Germinal center (tissue), 1 donor: ENCODE measurements around the gene UGT1A7.

ENCODE experiments used
- DNase-seq: peaks from one replicate; pipeline ENCODE4 v3.0.0; 2012; ENCODE audit warnings: mixed read lengths, low spot score

The UGT1A7 gene

DNA sequence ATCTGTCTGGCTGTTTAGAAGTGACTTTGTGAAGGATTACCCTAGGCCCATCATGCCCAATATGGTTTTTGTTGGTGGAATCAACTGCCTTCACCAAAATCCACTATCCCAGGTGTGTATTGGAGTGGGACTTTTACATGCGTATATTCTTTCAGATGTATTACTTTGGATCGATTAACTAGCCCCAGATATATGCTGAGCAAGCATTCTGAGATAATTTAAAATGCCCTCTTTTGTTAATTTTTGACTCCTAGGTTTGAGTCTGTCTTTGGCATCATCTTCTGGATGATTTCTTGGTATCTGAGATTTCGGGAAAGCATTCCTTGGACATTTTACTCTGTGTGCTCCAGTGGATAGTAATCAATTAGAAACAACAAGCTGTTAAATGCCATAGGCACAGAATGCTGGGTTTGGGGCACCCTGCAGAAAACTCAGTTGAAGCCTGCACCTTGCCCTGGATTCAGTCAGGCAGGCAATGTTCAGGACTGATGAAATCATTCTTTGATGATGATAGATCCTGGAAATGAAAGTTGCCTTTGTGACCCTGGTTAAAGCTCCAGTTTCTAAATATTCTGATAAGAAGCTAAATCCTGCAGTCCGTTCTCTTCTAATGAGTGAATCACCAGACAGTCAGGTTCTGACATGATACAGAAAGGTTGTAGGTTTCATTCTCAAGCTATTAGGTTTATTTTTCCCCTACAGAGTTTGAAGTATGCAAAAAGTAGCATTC lies 79.5 kb downstream of the UGT1A7 start:
- no peak for DNase-seq

DNA sequence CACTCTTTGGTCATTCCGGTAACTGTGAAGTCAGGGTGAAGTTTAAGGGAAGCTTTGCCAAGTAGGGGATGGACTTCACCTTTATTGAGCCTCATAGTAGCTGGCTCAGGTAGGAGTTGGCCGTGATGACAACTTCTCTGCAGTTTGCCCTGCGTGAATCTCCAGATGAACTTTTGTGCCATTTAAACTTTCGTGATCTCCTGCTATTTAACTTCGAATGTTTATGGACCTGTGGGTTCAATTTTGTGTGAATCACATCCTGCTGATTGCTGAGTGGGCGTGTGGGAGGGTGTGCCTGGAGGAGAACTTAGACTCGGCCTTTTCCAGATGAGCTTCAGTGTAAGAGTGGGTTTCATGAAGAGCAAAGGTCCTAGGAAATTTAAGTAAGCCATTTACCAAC lies 82.6 kb downstream of the UGT1A7 start:
- DNase-seq = no peak

DNA sequence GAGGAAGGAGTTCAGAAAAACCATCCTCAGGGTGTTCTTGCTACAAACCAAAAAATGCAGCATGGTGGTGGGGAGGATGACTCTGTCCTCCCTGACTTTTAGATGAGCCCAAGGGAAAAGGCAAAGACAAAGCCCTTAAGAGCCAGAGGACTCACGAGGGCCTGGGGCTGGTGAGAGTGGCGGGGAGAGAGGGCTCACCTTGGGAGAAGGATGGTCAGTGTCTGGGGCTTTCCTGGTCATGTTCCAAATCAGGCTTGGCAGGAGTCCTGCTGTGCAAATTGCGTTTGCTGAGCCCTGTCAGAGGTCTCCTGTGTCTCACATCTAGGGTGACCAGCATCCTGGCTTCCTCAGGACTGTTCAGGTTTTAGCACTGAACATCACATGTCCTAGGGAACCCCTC lies 83.1 kb downstream of the UGT1A7 start:
- no peak for DNase-seq

DNA sequence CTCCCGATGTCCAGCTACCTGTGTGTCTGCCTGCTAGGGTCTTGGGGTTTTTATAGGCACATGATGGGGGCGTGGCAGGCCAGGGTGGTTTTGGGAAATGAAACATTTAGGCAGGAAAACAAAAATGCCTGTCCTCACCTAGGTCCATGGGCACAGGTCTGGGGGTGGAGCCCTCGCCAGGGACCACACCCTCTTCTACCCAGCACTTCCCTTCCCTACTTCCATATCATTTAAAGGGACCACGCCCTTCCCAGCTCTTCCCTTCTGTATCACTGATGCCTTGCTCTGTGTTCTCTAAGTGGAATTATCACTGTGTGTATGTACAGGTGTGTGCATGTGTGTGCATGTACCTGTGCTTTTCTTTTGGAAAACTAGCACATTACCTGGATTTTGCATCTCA lies 84.7 kb downstream of the UGT1A7 start:
- DNase-seq = no peak

DNA sequence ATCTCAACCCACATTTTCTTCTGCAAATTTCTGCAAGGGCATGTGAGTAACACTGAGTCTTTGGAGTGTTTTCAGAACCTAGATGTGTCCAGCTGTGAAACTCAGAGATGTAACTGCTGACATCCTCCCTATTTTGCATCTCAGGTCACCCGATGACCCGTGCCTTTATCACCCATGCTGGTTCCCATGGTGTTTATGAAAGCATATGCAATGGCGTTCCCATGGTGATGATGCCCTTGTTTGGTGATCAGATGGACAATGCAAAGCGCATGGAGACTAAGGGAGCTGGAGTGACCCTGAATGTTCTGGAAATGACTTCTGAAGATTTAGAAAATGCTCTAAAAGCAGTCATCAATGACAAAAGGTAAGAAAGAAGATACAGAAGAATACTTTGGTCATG lies 86.4 kb downstream of the UGT1A7 start:
- no peak for DNase-seq

DNA sequence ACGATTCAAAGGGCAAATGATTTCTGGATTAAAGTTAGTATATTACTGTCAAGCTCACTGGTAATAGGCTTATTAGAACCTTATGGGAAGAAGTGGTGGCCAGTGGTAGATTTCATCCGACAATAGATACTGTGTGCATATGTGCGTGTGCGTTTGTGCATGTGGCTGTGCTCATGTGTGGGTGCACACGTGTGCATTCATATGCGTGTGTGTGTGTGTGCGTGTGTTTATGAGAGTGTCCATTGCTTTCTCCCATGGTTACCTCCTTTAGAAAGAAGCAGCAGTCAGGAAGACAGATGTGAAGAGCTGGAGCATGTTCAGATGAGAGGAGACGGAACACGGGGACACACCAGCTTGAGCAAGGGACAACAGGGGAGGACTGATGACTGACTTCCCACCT lies 87.6 kb downstream of the UGT1A7 start:
- no peak for DNase-seq

DNA sequence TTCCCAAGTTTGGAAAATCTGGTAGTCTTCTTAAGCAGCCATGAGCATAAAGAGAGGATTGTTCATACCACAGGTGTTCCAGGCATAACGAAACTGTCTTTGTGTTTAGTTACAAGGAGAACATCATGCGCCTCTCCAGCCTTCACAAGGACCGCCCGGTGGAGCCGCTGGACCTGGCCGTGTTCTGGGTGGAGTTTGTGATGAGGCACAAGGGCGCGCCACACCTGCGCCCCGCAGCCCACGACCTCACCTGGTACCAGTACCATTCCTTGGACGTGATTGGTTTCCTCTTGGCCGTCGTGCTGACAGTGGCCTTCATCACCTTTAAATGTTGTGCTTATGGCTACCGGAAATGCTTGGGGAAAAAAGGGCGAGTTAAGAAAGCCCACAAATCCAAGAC lies 90.5 kb downstream of the UGT1A7 start:
- DNase-seq = no peak

DNA sequence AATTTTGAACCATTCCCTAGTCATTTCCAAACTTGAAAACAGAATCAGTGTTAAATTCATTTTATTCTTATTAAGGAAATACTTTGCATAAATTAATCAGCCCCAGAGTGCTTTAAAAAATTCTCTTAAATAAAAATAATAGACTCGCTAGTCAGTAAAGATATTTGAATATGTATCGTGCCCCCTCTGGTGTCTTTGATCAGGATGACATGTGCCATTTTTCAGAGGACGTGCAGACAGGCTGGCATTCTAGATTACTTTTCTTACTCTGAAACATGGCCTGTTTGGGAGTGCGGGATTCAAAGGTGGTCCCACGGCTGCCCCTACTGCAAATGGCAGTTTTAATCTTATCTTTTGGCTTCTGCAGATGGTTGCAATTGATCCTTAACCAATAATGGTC lies 90.9 kb downstream of the UGT1A7 start:
- no peak for DNase-seq

DNA sequence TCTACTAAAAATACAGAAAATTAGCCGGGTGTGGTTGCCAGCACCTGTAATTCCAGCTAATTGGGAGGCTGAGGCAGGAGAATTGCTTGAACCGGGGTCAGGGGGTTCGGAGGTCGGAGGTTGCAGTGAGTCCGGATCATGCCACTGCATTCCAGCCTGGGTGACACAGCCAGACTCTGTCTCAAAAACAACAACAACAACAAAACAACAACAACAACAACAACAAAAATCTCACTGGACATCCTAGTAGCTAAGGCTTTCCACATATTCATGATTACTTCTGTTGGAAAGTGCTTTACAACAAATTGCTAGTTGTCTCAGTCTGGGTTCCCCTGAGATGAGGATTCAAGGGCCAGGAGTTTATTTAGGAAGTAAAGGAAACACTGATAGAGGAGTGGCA lies 92.2 kb downstream of the UGT1A7 start:
- no peak for DNase-seq

DNA sequence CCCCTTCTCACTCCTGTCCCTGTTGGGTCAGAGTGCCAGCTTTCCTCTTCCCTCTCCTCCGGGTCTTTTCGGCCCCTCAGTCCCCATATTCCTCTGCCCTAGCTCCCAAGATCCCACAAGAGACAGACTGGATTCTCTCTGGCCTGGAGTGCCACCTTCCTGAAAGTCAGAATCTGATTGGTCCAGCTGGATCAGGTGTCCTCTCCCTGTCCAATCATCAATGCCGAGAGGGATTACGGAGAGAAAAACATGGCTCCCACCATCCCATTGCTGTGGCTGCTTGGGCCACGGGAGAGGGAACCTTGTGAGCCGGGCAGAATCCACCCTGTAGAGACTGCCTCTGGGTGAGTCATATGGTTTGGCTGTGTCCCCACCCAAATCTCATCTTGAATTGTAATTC lies 93.7 kb downstream of the UGT1A7 start:
- DNase-seq = no peak

DNA sequence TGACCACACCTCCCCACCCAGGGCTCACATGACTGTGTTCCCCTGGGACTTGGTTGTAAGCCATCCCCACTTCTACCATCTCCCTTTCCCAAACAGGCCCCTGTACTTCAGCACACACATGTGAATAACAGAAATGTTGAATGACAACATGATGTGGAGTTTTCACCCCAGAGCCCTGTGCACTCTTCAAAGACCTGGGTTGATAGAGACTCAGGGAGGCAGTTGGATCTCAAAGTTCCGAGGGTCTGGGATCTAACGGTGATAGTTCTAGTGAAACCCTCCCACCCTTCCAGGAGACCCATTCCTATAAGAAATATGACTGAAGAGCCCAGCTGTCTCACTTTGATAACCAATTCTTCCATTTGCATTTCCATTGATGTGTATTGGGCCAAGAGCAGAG lies 96.3 kb downstream of the UGT1A7 start, which contains the start of gene MROH2A:
Gene MROH2A, plus strand, starts transcription at position 301 of the 400 bp plus-strand sequence. CDS start 1,029 bp downstream, outside the sequence.
- no peak for DNase-seq

DNA sequence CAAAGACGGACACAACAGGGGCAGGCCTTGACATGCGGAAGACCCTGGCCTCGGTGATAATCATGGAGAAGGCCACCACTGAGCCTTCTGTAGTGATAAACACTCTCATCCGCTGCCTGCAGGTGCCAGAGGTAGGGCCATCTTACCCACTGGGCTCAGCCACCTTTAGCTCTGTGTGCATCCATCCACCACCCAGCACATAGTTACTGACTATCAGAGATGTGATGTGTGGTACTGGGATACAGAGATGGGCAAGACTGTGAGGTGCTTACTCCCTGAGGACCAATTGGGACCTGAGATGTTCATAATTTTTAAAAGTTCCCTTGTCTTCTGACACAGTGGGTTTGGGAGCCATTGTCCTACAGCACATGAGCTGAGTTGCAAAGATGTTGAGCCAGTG lies 98.0 kb downstream of the UGT1A7 start:
- DNase-seq = no peak

DNA sequence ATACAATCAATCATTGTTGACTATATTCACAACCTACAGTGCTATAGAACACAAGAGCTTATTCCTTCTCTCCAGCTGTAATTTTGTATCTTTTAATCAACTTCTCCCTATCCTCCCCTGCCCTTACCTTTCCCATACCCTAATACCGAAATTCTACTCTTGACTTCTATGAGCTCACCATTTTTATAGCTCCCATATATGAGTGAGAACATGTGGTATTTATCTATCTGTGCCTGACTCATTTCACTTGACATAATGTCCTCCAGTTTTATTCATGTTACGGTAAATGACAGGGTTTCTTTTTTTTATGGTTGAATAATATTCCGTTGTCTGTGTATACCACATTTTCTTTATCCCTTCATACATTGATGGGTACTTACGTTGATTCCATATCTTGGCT lies 99.1 kb downstream of the UGT1A7 start:
- DNase-seq = no peak

DNA sequence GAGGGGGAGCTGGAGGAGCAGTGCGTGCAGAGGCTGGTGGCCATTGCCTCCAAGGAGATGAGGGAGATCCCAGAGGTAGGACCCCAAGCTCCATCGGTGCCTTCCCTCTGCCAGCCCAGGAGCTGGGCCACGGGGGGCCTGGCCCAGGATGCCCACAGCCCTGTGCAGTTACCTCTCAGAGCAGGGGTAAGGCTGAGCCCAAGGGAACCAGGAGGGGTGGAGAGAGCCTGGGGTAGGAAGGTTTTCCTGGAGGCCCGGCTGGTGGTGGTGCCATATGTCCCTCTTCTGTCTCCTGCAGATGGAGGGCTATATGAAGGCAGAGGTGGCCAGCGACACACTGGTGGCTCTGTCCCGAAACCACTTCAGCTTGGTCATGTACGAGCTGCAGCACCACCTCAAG lies 107.9 kb downstream of the UGT1A7 start:
- no peak for DNase-seq

DNA sequence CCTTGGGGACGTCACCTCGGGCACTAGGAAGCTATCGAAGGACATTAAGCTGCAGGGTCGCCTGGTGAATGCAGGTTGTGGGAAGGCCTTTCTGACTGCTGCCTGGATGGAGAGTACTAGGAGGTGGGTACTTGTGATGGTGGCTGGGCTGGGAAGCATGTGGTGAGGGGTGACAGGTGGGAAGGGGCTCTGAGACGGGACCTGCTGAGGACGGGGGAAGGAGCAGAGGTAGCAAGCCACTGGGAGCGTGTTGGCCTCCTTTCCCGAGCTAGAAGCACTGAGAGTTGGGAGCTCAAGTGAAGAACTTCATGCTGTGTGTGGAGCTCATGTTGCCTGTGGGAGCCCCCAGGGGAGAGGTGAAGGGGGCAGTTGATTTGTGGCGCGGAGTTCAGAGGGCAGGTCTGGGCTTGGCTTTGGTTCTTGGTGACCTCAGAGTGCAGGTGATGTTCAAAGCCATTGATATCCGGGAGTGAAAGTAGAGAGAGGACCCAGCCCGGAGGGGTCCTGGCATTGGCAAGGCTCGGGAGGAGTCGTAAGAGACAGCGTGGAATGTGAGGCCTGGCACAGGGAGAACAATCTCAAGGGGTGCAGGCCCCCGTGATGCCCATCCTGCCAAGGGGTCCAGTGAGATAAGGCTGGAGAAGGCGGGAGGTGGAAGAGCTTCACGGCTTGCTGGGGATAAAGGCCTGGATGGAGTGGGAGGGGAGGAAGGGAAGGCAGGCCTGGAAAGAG lies 109.6 kb downstream of the UGT1A7 start:
- no peak for DNase-seq

DNA sequence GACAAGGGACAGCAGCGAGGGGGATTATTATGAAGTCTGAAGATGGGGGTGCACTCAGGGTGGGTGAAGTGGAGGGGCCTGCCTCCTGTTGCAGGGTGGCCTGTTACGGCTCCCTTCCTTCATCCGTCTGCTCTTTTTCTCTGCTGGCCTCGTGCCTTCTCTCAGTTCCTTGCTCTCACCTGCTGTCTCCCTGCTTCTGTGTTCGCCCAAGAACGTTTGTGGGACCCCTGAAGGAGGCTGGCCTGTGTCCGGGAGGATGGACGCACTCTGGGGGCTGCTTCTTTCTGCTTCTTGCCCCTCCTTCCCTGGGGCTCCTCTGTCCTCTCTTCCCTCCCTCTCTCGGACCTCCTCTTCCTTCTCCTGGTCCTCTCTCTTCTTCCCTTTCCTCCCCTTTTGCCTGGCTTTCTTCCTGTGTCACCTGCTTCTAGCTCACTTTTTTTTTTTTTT lies 110.2 kb downstream of the UGT1A7 start:
- DNase-seq = no peak

DNA sequence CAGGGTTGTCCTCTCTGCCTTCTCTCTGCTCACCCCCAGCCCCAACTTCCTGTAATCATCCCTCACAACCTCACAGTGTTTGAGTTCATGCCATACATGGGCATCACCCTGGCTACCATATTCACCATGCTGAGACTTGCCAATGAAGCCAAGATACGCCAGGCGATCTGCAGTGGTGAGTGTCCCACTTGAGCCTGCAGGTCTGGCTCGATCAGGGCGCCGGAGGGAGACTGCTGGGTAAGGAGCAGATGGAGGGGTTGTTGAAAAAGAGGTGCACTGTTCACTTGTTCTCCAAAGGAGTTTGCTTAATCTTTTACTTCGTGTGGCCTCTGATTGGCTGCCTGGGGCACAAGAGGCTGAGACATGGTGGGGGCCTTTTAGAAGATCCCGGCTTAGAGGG lies 111.0 kb downstream of the UGT1A7 start:
- DNase-seq = no peak

DNA sequence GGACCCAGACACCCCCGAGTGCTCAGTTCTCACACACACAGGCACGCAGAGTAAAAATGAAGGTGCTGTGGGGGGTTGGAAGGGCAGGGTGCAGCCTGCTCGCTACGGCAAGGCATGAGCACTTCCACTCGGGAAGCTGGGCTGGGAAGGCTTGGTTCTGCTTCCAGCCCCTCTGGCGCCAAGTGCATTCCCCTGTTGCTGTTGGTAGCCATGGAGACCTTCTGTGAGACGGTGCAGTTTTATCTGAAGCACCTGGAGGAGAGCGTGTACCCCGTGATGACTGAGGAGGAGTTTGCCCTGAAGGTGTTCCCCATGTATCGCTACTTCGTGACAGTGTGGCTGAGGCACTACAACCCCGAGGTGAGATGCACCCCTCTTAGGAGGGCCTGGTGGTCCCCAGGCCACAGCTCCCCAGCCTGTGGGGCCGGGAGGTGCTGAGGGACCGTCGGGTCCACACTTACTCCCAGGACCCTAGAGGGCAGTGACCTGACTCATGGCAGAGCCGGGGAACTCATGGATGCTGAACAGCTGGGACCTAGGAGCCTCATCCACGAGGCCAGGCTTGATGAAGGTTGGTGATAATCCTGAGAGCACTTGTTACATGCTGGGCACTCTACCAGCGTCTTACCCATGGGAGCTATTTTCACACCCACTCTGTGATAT lies 111.9 kb downstream of the UGT1A7 start:
- no peak for DNase-seq

DNA sequence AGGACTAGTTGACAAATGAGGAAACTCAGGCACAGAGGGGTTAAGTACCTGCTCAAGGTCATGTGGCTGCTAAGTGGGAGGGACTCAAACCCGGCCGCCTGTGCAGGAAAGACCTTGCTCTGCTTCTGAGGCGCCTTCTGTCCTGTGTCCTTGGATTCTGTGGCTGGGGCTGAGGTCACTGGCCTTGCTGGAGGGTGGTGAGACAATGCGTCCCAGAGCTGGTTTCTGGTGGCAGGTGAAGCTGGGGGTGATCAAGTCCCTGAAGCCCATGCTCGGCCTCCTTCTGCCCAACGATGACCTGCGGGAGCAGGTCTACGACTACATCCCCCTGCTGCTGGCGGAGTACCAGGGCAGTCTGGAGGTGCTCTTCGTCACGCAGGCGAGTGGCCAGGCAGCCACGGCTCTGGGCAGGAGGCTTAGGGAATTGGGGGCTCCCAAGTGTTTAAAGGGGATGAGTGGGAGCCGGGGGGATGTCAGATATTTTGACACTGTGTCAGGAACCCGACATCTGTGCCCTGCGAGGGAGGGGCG lies 112.5 kb downstream of the UGT1A7 start:
- DNase-seq = no peak

DNA sequence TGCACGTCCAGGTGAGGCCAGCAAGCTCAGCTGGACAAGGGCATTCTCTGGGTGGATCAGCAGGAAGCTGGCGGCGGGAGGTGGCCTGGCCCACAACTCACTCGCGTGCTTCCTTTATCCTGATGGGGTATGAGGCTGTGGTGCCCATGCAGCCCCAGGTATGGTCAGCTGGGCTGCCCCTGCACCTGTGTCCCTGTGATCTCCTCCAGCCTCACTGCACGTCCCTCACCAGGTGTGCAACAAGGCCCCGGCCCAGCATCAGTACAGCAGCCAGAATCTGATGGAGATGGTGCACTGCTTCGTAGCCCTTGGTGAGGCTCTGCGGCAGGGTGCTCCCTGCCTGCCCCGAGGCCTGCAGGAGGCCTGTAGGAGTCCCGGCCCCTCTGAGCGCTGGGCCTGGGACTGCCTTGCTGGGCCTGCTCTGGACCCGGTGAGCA lies 114.1 kb downstream of the UGT1A7 start:
- DNase-seq = no peak

DNA sequence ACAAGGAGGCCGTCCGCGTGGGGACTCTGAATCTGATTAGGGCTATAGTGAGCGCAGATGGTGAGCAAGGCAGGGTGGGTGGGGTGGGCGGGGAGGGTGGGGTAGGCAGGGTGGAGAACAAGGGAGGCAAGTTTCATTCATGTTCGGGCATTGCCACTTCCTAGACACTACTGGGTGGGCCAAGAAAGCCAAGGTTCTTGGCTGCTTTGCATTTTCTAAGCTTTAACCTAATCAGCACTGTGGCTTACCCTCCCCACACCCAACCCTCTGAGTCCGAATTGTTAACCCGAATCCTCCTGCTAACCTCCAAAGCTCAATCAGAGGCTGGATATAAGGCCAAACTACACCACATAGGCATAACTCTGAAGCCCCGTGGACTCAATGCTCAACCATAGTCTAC lies 114.6 kb downstream of the UGT1A7 start:
- no peak for DNase-seq

DNA sequence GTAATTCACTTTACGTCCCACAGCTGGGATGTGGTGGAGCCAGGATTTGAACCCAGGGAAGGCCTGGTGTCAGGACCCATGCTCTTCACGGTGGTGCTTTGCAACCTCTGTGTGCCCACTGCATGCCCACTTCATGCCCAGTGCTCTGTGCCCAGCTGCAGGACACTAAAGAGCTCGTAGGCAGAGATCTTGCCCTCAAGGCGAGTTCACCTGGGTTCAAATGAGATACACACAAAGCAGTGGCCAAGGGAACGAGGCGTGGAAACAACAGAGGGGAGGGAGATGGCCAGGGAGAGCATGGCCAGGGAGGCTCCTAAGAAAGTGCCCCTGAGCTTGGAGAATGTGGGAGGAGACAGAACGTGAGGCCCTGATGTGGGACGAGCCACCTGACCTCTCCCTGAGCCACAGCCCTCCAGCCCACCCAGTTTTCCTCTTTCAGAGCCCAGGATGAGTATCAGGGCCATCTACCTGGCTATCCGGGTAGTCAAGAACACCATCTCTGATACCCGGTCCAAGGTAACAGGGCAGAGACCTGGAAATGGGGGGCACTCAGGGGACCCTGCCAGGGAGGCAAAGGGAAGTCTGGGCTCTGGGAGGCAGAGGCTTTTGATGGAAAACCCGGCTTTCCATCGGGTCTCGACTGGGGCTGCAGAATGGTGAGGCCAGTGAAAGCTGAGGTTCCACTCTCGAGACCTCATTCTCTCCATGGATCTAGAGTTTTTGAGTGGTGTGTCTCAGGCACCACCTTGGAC lies 116.8 kb downstream of the UGT1A7 start:
- DNase-seq = no peak
